ENCODE measurements around the gene GPHN.
"Not testable (repeated sequence)": the region's sequence is repeated elsewhere in the genome, so short reads cannot be mapped to it uniquely, and the experiment has no call there.

The GPHN gene

DNA sequence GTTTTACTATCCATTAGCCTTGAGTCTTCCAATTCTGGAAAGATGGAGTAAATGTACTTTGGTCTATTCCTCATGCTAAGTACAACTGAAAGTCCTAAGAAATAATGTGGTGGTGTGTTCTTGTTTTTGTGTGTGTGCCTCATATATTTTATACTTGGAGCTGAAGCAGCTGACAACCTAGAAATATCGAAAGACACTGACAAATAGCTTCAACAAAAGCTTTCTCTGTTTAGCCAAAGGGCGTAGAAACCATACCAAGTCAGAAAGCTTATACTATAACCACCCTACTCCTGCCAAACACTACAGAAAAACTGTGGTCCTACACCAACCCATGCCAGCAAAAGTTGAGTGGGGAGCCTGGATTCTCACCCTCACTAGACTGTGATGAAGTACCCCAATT lies 188.4 kb downstream of the GPHN start:
- DNase-seq, result no peak

DNA sequence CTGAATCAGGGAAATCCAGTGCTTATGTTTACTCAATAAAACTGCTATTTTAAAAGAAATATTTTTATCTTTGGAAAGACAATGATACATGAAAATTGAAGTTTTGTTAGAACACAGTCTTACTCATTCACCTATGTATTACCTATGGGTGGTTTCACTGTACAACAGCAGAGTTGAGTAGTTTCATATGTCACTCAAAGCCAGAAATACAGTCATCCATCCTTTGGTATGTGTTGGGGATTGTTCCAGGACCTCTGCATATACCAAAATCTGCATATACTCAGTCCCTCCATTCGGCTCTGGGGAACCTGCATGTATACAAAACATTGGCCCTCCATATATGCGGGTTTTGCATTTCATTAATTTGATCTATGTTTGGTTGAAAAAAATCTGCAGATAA lies 190.6 kb downstream of the GPHN start:
- DNase-seq, result no peak

- no peak for DNase-seq
These were observed 193.9 kb downstream of the GPHN start for GRCh38 chr14:66701813-66702212.

DNA sequence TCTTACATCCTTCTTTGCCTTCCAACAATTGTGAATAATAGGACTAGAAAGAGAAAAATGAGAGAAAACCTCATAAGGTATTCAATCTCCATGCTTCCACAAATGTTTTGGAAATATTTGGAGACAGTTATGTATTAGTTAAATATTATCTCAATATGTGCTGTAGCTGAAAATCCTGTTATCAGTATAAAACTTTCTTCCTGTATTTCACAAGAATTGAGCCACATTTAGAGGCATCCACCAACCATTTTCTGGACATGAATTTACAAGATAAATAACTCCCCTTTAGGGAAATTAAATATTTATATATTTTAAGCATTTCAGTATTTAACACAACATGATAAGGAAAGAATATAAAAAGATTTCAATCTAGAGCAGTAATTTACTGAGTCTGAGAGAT lies 200.3 kb downstream of the GPHN start:
- no peak for DNase-seq

GRCh38 chr14:66709291-66709690 lies 201.3 kb downstream of the GPHN start:
- no peak for DNase-seq

GRCh38 chr14:66714291-66714690 lies 206.3 kb downstream of the GPHN start:
- DNase-seq, result not testable (repeated sequence)

DNA sequence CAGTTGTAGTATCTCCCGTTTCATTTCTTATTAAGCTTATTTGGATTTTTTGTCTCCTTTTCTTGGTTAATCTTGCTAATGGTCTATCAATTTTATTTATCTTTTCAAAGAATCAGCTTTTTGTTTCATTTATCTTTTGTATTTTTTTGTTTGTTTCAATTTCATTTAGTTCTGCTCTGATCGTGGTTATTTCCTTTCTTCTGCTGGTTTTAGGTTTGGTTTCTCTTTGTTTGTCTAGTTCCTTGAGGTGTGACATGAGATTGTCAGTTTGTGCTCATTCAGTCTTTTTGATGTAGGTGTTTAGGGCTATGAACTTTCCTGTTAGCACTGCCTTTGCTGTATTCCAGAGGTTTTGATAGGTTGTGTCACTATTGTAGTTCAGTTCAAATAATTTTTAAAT lies 207.4 kb downstream of the GPHN start:
- not testable (repeated sequence) for DNase-seq

DNA sequence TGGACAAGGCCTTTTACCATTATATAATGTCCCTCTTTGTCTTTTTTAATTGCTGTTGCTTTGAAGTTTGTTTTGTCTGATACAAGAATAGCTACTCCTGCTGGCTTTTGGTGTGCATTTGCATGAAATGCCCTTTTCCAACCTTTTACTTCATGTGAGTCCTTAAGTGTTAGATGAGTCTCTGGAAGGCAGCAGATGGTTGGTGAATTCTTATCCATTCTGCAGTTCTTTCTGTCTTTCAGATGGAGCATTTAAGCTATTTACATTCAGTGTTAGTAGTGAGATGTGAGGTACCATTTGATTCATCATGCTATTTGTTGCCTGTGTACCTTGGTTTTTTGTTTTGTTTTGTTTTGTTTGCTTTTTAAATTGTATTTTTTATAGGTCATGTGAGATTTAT lies 208.3 kb downstream of the GPHN start:
- no peak for DNase-seq

DNA sequence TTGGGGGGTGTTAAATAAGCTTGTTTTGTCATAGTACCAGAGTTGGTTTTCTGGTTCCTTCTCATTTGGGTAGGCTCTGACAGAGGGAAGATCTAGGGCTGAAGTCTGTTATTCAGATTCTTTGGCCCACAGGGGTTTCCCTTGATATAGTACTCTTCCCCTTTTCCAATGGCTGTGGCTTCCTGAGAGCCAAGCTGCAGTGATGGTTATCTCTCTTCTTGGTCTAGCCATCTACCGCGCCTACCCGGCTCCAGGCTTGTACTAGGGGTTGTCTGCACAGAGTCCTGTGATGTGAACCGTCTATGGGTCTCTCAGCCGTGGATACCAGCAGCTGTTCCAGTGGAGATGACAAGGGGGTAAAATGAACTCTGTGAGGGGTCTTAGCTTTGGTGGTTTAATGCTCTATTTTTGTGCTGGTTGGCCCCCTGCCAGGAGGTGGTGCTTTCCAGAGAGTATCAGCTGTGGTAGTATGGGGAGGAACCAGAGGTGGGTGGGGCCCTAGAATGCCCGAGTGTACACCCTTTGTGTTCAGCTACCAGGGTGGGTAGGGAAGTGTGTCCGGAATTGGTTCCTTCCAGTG lies 209.7 kb downstream of the GPHN start:
- DNase-seq, result no peak

- no peak for DNase-seq
These were observed 217.0 kb downstream of the GPHN start for GRCh38 chr14:66724996-66725395.

DNA sequence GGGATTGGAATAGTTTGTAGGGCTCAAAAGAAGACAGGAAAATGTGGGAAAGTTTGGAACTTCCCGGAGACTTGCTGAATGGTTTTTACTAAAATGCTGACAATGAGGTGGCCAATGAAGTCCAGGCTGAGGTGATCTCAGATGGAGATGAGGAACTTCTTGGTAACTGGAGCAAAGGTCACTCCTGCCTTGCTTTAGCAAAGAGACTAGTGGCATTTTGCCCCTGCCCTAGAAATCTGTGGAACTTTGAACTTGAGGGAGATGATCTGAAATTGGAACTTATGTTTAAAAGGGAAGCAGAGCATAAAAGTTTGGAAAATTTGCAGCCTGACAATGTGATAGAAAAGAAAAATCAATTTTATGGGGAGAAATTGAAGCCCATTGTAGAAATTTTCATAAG lies 223.4 kb downstream of the GPHN start:
- not testable (repeated sequence) for DNase-seq

DNA sequence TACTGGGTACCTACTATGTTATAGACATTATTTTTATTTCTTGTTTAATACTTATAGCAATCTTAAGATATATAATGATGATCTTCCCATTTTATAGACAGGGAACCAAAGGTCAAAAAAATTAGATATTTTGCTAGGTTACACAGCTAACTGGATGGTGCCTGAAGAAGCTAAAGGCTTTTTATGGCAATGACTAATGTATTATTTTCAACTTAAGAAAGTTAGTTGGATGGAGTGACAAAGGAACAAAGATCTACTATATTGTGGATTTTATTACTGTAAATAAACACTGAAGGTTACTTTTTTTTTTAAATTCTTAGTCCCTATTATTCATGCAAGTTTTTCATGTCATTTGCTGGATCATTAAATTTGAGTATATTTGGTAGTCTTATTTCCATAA lies 227.9 kb downstream of the GPHN start:
- no peak for DNase-seq

DNA sequence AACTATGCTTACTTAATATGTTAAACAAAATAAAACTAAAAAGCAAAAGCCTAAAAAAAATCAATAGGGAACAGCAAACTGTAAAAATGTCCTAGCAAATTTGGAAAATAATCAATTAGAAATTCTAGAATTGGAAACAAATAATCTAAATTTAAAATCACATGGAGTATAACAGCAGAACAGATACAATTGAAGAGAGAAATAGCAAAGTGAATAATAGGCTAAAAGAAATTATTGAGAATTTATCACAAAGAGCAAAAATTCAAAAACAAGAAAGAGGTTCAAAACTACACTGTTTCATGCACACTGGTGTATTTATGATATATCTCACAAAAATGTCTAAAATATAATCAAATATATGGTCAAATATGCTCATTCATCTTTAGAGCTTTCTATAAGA lies 231.9 kb downstream of the GPHN start:
- DNase-seq, result no peak

DNA sequence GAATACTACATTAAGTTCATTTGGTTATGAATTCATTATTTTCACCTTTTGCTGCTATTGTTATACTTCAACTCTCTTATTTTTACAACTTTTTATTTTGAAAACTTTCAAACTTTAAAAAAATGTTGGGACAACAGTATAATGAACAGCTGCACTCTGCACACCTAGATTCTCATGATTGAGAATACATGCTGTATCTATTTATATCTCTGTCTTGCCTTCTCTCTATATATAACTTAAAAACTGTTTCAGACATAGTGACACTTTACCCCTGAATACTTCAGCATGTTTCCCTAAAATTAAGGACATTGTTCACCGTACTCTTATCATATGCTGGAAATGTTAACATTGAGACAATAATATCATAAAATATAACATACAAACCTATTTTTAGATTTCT lies 237.1 kb downstream of the GPHN start:
- DNase-seq, result no peak

DNA sequence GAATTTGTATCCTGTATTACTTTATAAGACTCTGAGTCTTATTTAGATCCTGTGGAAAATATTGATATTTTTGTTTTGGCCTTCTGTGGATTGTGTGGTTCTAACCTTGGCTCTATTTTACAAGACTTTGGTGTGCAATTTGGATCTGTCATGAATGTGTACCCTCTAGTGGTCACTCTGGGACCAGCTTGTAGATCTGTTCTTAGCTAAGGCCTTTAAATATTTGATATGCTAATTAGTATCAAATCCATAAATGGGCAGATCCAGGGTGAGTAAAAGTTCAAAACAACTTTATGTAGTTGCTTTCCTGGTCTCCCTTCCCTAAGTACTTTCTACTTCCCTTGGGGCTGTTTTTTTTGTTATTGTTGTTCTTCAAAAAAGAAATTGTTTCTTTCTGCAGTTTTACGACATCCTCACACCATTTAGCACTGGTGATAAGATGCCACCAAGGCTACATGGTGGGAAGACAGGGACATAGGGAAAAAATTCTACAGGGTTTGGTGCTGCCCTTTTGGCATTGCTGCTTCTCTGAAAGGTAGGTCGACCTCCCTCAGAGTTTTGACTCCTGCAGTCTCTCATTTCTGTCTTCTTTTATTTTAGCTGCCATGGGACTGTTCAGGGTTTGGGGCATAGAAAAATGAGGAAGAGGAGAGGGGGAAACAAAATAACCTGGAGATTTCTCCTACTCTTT lies 238.5 kb downstream of the GPHN start:
- no peak for DNase-seq

DNA sequence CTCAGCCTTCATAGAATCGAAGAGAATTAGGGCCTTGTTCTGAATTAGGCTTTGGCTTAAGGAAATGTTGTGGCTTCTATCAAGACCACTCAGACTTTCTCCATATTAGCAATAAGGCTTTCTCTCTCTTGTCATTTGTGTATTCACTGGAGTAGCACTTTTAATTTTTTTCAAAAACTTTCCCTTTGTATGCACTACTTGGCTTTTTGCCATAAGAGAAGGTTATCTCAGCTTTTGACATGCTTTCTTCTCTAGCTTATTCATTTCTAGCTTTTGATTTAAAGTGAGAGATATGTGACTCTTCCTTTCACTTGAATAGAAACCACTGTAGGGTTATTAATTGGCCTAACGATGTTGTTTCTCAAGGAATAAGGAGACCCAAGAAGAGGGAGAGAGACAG lies 244.2 kb downstream of the GPHN start:
- DNase-seq, result no peak

DNA sequence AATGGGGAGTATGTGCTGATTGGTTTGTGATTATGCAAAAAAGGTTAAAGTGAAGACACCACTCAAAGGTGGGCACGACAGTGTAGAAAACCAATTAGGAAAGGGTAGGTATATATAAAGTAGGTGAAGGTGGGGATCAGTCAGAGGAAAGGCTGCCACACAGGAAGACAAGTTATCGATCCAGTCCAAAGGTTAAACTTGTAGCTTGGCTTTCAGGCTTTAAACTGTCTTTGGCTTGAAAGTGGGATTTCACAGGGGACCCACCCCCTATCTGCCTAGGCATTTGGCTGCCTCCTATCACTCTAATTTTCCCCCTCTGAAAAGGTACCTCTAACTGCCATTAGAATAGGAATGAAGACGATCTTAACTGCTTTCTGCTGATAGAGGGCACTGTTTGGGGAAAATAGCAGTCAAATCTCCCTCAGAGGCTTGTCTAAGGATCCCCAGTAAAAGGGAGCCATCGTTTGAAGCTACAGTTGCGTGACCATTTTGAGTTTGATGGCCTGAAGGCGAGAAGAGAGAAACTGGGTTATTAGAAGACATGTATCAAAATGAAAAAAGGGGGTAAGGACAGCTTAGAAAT lies 250.2 kb downstream of the GPHN start:
- no peak for DNase-seq

GRCh38 chr14:66772146-66772545 lies 264.2 kb downstream of the GPHN start:
- DNase-seq, result no peak

GRCh38 chr14:66782853-66783252 lies 274.9 kb downstream of the GPHN start:
- DNase-seq, result no peak

- DNase-seq, result no peak
These were observed 282.2 kb downstream of the GPHN start for GRCh38 chr14:66790101-66790500.

- DNase-seq, result no peak
These were observed 295.0 kb downstream of the GPHN start for GRCh38 chr14:66802962-66803361.

DNA sequence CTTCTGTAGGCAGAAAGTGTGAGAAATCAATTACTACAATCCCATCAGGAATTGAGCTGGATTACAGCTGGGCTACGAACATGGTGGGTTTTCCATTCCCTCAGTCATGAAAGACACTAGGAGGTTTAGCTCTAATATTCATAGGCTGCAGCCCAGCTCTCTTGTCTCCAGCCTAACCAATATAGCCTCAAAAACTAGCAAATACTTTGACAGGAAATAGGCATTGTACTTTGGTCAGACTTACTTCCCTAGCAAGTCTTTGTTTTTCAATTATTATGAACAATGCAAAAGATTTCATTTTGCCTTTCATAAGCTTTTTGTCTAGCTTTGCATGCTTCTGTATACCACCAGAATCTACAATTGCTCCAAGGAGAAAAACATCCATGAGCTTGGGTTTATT lies 296.2 kb downstream of the GPHN start:
- DNase-seq, result no peak

- no peak for DNase-seq
These were observed 305.7 kb downstream of the GPHN start for GRCh38 chr14:66813636-66814035.

DNA sequence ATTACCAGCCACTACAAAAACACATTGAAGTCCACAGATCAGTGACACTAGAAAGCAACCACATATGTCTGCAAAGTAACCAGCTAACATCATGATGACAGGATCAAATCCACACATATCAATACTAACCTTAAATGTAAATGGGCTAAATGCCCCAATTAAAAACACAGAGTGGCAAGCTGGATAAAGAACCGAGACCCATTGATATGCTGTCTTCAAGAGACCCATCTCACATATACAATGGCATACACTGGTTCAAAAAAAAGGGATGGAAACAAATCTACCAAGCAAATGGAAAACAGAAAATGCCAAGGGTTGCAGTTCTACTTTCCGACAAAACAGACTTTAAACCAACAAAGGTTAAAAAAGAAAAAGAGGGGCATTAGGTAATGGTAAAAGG lies 307.7 kb downstream of the GPHN start:
- DNase-seq, result no peak

- no peak for DNase-seq
These were observed 316.3 kb downstream of the GPHN start for GRCh38 chr14:66824251-66824650.
